ENCODE results near the gene PNN.
"Not testable (repeated sequence)": the region's sequence is repeated elsewhere in the genome, so short reads cannot be mapped to it uniquely, and the experiment has no call there.

- TF ChIP-seq CTCF (conservative IDR thresholded peaks at IDR 0.05 in 1 of 2, IDR thresholded peaks at IDR 0.05 in 1 of 2; ENCODE audit: low read depth in 1 of 2, low read length in 2 of 2); EZH2 (IDR thresholded peaks at IDR 0.05; ENCODE audit: low read length, missing control alignments): not testable (repeated sequence)
These were observed 31.8 kb upstream of the PNN start for GRCh38 chr14:39143226-39143625.
